Activated CD8-positive, alpha-beta memory T cell treated with anti-CD3 and anti-CD28 coated beads for 4 hours (primary cell): ENCODE results near the gene RHOG.
"Not testable (repeated sequence)": the region's sequence is repeated elsewhere in the genome, so short reads cannot be mapped to it uniquely, and the experiment has no call there.

Experiments used
- DNase-seq, 2 donors: peaks; one replicate each; pipeline ENCODE4 v3.0.0-alpha.2; 2020; ENCODE audit warnings: low read depth in 2 of 2

Gene RHOG

DNA sequence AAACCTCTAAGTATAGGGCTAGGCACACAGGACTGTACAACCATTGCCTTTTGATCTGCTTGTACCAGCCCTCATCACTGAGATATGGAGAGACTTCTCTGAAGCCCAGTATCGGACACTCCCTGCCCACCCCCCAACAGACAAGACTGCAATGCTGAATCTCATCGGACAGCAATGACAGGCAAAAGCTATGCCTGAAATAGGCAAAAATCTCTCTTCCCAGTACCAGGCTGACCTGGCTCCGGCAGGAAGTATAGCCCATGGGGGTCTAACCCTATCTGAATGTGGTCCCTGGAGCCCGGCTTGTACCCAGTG, 6.5 kb downstream of the RHOG start:
- DNase-seq, result no peak

DNA sequence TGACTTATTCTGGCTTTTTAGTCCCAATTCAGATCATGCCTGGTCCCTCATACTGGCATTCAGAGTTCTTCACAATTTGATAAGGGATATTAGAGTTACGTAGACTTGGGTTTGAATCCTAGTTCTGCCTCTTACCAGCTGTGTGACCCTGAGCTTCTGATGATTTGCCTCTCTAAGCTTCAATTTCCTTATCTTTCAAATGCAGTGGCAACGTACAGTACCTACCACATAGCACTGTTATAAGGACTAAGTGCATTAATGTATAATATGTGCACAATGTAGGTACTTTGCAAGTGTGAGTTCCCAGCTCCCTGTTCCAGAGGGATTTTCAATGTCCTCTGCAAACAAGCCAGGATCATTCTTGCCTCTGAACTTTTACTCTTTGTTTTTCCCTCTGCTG, 7.3 kb downstream of the RHOG start:
- DNase-seq, result no peak

DNA sequence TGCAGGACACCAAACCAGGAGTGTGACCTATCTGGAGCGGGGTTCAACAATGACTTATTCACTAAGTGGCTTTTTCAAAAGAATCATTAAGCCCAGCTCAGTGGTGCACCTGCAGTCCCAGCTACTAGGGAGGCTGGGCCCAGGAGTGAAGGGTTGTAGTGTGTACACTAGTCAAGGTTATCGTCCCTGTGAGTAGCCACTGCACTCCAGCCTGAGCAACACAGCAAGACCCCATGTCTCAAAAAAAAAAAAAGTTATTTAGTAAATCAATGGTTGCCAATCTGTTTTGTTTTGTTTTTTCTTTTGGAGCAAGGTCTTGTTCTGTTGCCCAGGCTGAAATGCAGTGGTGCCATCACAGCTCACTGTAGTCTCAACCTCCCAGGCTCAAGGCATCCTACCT, 7.9 kb downstream of the RHOG start:
- DNase-seq, result no peak

DNA sequence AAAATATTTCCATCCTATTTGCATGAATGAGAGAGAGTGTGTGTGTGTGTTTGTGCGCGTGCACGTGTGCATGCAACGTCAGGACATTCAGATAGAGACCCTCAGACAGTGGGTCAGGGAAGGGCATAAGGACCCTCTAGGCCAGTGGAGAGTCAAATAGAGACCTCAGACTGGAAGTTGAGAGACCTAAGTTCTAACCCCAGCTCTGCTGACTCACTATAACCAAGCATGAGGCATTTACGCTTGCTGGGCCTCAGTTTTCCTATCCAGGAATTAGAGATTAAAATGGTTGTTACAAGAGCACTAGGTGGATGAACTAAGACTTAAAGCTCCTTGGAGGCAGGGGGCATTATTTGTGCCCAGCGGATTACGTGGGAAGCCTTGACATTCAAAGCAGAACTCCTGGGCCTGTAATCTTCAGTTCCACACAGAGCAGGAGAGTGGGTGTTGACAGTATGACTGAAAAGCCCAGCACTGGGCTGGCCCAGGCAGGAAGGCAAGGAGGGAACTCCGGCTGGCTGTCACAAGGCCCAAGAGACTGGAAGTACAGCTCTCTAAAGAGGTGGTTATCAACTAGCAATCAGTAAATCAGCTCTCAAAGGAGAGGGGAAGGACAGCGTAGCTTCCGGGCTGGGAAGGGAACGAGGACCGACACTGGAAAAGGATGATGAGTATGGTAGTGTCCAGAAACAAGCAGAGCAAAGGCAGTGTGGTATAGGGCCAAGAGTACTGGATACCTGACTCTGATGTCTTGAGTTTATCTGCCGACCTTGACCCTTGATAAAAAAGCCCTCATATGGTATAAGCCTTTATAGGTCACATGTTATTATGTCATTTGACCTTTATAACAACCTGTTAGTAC, 9.2 kb downstream of the RHOG start:
- no peak for DNase-seq

DNA sequence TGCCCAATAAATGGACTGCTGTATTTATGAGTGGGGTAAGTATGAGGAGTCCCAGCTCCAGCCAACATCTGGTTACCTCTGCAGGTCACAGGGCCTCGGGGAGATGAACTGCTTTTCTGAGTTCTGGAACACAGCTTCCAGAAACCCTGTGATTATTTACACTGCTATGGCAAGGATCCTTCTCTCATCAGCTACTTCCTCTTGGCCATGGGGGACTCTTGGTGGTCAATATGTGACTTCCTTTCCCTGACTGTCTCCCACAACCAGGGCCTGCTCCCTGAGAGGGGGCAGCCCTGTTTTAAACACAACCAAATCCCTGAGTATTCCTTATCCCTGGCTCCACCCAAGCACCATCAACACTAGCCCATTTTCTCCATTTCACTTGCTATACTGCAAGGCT, 10.0 kb downstream of the RHOG start:
- DNase-seq, result no peak

DNA sequence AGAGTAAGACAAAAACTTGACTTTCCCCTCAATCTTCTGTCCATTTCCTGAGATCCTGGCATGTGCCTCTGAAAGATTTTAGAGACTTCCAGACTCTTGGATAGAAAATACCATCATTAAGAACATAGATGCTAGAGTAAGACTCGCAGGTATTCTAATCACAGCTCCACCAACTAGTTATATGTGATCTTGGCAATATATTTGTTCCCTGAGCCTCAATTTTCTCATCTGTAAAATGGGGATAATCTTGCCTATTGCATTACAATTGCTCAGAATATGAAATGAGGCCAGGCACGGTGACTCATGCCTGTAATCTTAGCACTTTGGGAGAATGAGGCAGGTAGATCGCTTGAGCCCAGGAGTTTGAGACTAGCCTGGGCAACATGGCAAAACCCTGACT, 10.7 kb downstream of the RHOG start:
- no peak for DNase-seq

DNA sequence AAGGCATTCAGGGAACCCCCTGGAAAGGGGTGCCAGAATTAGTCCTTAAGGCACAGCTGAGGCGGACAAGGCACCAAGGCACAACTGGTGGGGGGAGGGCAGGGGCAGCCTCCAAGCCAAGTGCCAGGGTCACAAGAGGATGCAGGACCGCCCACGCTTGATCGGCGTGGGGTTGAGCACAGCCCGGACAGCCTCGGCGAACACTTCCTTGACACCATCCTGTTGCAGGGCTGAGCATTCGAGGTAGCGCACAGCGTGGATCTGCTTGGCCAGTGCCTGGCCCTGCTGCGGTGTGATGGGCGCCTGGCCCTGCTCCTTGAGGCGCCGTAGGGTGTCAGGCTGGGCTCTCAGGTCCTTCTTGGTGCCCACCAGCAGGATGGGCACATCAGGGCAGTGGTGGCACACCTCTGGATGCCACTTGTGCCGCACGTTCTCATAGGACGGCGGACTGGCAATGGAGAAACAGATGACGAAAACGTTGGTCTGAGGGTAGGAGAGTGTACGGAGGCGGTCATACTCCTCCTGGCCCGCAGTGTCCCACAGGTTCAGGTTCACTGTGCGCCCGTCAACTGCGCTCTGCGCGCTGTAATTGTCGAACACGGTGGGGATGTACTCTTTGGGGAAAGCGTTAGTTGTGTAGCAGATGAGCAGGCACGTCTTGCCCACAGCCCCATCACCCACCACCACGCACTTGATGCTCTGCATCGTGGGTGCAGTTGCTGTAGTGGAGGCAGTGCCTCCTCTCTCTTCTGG, 13.1 kb downstream of the RHOG start:
- no peak for DNase-seq

DNA sequence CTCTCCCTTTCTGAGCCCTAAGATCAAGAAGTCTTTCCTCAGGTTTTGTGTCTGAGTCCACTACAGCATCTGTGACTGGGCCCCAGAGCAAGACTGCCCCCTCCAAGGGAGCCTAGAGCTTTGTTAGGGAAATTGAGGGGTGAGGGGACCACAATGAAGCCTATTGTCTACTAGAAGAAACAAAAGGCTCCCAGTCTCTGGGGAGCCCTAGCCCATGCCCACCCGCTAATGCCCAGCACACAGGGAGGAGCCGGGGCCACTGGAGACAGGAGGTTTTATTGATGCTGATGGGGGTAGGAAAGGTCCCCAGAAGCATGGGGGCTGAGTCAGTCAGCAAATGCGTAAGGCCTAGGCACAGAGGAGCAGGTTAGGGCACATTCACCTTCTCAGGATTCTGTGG, 14.0 kb downstream of the RHOG start:
- DNase-seq, result no peak

DNA sequence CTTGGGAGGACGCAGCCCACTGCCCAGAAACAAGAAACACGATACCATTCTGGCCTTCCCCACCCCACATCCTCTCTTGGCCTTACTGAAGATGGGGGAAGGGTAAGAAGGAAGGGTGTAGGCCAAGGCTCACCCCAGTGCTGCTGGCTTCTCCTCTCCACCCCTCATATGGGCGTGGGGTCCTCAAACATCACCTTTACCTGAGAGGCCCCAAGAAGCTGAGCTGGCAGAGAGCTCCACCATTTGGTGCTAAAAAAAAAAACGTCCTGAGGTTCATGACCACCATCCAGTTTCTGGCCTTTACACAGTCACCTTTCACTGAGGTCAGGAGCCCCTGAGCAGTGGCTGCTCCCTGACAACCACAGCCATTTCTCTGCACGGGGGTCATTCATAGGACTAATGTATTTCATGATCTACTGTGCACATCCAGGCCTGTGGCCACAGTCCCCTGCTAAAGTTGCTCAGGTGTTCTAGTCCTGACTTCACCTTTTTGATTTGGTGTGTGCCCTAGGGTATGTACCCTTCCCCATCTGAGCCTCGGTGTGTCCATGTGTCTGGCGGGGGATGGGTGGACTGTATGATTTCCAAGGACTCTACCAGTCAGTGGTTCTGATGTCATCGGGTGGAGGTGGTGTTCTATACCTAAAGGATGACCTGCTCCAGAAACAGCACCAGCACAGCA, 15.1 kb downstream of the RHOG start:
- no peak for DNase-seq

DNA sequence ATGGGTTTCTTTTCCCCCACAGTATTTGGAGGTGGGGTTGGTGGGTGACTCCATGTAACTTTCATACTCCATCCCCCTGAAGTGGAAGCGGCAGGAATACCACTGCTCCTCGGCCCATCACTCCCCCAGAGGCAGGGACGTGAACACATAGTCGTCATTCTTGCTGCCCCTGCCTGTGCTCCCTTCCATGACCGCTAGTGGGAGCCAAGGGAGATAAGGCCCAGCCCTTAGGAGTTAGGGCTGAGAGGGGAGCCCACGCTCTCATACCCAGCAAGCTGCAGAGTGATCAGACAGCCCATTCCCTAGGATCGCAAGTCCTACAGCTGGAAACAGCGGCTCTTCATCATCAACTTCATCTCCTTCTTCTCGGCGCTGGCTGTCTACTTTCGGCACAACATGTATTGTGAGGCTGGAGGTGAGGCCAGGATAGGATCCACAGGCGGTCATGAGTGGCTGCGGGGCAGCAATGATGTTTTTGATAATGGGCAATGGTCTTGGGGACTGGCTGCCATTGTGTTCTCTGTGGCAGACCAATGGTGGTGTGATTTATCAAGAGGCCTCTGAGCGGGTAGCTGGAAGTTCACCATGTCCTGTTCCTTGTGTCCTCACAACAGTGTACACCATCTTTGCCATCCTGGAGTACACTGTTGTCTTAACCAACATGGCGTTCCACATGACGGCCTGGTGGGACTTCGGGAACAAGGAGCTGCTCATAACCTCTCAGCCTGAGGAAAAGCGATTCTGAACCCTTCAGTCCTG, 15.9 kb downstream of the RHOG start:
- peak; percentile 62 to 64 for DNase-seq

DNA sequence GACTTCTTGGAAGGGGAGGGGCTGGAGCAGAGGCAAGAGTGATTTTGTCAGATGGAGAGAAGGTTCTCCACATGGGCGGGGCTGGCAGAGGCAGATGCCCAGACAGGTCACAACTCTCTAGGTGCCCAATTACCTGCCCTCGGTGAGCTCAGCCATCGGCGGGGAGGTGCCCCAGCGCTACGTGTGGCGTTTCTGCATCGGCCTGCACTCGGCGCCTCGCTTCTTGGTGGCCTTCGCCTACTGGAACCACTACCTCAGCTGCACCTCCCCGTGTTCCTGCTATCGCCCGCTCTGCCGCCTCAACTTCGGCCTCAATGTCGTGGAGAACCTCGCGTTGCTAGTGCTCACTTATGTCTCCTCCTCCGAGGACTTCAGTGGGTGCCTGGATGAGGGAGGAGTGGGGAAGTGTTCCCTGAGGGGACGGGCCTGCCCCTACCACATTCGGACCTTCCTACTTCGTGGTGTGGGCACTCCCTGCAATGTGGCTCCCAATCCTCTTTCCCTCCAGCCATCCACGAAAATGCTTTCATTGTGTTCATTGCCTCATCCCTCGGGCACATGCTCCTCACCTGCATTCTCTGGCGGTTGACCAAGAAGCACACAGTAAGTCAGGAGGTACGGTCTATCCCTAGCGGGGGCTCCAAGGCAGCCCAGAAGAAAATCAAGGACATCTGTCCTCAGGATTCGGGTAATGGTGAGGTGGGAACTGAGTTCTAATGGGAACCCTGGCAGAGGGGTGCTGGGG, 16.8 kb downstream of the RHOG start:
- no peak for DNase-seq

DNA sequence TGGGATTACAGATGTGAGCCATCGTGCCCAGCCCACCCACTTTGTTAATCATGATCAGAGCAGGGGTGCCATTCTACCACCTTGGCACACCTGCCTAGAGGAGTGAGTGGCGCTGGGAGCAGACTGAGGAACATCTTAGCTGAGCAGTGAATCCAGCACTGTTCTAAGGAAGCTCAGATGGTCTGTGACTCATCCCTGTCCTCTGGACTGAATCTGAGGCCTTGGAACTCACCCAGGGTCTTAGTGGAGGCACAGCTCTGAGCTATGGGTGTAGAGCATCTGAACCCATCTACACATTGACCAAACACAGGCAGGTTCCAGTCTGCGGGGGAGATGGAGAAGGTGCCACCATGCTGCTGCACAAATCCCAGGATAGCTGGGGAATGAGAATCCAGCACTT, 17.5 kb downstream of the RHOG start:
- DNase-seq, result no peak

DNA sequence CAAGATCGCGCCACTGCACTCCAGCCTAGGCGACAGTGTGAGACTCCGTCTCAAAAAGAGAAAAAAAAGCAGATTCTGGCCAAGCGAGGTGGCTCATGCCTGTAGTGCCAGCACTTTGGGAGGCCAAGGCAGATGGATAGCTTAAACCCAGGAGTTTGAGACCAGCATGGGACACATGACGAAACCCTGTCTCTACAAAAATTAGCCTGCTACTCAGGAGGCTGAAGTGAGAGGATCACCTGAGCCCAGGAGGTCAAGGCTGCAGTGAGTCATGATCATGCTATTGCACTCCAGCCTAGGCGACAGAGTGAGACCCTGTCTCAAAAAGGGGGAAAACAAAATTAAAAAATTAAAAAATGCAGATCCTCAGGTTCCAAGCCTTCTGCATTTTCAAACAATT, 18.4 kb downstream of the RHOG start:
- no peak for DNase-seq

DNA sequence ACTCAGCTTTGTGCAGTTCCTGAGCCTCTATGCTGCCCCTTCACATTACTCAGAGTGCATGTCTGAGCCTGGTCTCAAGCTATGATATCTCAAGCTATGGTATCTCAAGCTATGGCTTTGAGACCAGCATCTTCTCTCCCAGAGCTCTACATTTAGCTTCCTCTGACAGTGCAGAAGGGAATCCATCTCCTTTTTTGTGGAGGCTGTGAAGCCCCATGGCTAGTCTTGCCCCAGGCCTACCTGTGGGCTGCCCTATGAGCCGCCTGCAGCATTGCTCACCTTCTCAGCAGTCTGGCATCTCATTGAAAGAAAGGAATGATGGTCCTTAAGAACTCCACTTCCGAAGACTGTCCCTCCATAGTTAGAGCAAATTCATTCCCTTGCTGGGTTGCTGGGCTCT, 19.8 kb downstream of the RHOG start:
- DNase-seq, result no peak

DNA sequence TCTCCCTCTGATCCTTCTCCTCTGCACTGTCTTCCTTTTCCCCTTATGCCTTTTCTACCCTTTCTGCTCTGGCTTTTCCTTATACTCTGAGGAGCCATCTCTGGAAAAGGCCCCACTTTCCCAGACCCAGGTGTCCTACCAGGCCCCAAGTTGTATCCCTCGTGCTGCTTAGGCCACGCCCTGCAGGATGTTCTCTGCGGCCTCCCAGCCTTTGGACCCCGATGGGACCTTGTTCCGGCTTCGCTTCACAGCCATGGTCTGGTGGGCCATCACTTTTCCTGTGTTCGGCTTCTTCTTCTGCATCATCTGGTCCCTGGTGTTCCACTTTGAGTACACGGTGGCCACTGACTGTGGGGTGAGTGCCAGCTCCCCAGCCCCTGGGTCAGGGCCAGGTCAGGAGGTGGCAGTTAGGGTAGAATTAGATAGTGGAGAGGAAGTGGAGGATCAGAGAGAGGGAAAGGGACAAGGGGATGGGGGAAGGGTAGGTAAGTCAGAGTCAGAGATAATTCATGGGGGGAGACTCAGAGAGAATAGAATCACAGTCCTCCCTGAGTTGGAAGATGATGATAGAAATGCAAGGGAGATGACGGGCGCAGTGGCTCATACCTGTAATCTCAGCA, 23.5 kb downstream of the RHOG start:
- no peak for DNase-seq

DNA sequence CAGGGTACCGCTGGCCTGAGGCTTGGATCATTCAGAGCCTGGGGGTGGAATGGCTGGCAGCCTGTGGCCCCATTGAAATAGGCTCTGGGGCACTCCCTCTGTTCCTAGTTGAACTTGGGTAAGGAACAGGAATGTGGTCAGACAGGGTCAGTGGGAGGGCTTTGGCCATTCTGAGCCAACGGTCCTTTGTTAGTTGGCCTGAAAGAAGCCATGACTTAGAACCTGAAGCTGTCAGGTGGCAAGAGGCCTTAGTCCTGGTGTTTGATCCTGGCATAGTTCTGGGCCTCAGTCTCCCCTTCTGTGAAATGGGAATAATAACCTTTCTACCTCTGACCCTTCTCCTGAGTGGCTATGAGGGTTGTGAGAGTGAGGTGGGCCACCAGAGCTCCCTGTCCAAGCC, 24.1 kb downstream of the RHOG start:
- no peak for DNase-seq

DNA sequence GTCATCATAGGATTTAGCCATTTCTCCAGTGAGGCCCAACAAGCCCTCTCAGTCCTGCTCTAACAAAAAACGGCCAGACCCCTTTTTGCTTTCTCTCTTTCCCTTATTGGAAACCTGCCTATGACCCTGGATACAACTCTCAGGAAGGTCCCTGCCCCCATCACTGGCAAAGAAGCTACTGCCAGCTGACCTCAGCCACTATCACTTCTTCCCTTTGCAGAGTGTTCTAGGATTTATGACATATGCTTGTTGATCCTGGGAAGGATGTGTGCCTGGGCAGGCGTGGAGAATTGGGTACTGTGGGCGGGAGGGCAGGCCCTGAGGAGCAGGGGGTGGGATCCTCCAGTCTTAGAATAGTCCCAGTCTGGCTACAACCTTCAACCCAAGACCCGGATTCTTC, 24.9 kb downstream of the RHOG start:
- no peak for DNase-seq

DNA sequence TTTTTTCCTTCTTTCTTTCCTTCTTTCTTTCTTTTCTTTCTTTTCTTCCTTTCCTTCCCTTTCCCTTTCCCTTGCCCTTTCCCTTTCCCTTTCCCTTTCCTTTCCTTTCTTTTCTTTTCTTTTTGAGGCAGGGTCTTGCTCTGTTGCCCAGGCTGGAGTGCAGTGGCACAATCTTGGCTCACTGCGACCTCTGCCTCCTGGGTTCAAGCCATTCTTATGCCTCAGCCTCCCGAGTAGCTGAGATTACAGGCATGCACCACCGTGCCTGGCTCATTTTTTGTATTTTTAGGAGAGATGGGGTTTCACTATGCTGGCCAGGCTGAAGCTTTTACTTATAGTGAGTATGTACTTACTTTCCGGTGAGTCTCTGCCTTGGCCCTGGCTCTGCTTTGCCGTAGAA, 25.9 kb downstream of the RHOG start:
- not testable (repeated sequence) for DNase-seq

DNA sequence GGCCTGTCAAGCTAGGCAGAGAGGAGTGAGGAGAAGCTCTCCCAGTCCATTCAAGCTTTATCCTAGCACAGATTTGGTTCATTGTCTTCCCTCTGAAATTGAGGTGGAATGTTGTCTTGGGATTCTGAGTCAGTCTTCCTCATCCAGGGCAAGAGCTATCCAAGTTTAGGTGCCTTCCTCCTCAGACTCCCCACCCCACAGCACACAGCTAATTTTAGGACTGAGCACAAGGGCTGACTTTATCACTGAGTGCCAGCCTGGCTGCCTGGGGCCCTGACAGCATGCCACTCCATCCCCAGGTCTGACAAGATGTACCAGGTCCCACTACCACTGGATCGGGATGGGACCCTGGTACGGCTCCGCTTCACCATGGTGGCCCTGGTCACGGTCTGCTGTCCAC, 29.8 kb downstream of the RHOG start:
- no peak for DNase-seq

DNA sequence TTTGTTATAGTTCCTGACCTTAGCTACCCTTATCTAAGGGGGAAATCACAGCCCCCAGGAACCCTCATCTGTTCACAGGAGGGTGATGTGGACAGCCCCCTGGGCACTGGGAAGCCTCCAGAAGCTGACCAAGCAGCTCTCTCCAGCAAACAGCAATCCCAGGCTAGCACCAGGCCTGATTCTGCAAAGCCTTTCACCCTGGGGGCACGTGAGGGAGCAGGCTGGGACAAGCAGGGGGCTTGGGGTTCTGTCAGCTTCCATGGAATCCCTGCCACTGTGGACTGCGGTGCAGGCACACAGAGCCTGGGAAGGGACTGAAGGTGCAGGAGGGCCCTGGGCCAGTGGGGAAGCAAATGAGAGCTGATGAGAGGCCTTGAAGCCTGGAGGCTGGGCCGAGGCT, 30.3 kb downstream of the RHOG start:
- no peak for DNase-seq

DNA sequence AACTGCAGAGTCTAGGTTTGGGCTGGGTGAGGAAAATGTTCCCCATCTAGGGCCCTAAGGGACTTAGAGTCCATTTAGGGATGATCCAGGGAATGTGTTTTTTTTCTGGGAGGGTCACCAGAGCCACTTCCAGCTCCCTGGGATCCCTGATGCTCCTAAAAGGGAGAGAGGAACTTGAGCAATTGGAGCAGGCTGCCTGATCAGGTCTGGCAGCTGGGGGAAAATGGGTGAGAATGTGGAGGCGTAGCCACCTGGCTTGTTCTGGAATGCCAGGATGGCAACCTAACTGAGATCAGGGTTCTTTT, 31.2 kb downstream of the RHOG start:
- DNase-seq, result no peak
